Measurements from ENCODE around the gene AK1. TPM values are rescaled to one million over a fixed set of nuclear protein-coding genes. Genes with fewer than 3 reads are reported as not detected.

AK1 gene
- total RNA-seq, 1 experiment from 2014 or later, result 39.2 TPM

DNA sequence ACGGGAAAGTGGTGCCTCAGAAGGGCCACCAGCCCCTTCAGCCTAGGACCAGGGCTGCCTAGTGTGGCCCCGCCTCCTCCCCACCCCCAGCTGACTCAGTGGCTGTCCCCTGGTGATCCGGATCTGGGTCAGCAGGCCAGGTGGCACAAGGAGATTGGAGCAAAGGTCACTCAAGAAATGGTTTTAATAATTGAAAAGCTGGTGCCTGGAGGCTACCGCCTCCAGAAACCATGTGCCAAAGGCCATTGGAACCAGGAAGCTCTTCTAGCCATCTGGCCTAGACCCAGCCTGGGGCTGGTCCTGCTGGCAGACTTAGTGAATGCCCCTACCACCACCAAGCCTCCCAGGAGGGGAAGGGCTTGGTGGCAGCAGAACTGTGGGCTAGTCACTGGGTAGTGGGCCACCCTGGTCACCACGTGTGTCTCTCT, 37.9 kb upstream of the AK1 start:
- Mint-ChIP-seq H3K27ac (ENCODE audit: unreplicated experiment) (no peak overlapping the region), H3K9me3 (ENCODE audit: unreplicated experiment) (no peaks in the 10 kb centered on the region), H3K4me3 (ENCODE audit: unreplicated experiment) (no peak overlapping the region), H3K27me3 (ENCODE audit: insufficient read depth, unreplicated experiment) (no peaks in the 10 kb centered on the region), H3K36me3 (ENCODE audit: insufficient read depth, unreplicated experiment) (no peaks in the 10 kb centered on the region), H3K4me1 (ENCODE audit: low read depth, unreplicated experiment) (peaks cover 7% of the 10 kb centered on the region)
- no peak overlapping the region for H3K4me3 ChIP-seq (ENCODE audit: low read depth, low read length)
- H3K36me3 ChIP-seq (ENCODE audit: control insufficient read depth, insufficient read depth, low read length), result no peaks in the 10 kb centered on the region; the same call in 1 of the 2 replicates
- CTCF ChIA-PET, result interaction anchor here (0.8 kb wide), 1 partner anchor 180 kb away, joined by 3 read pairs; the partner anchor contains the start of gene TOR2A
- BruUV-seq (replicated peaks), result no TSS peak
- H3K9me3 ChIP-seq, result no peaks in the 10 kb centered on the region
- TF ChIP-seq, protein P1, sequence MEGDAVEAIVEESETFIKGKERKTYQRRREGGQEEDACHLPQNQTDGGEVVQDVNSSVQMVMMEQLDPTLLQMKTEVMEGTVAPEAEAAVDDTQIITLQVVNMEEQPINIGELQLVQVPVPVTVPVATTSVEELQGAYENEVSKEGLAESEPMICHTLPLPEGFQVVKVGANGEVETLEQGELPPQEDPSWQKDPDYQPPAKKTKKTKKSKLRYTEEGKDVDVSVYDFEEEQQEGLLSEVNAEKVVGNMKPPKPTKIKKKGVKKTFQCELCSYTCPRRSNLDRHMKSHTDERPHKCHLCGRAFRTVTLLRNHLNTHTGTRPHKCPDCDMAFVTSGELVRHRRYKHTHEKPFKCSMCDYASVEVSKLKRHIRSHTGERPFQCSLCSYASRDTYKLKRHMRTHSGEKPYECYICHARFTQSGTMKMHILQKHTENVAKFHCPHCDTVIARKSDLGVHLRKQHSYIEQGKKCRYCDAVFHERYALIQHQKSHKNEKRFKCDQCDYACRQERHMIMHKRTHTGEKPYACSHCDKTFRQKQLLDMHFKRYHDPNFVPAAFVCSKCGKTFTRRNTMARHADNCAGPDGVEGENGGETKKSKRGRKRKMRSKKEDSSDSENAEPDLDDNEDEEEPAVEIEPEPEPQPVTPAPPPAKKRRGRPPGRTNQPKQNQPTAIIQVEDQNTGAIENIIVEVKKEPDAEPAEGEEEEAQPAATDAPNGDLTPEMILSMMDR (IDR thresholded peaks at IDR 0.05; ENCODE audit: insufficient read depth in 1 of 2, low read depth in 1 of 2, low read length in 1 of 2, severe bottlenecking in 1 of 2, unreplicated experiment in 1 of 2), result no peak
- DNase-seq, result no peak
- H3K27me3 ChIP-seq (replicated peaks; ENCODE audit: control insufficient read depth, insufficient read depth, low read length), result no peaks in the 10 kb centered on the region
- POLR2A ChIA-PET, result interaction anchor here (0.5 kb wide), 1 partner anchor 527 kb away, joined by 3 read pairs; no protein-coding TSS in a partner anchor
- intact Hi-C loops (cut with micrococcal nuclease; ENCODE audit: unreplicated experiment), result loop anchor here (5.0 to 10.0 kb wide), 4 partner anchors 43 to 691 kb away; partner anchors contain the start of genes CDK9 and TOR2A
- H3K4me1 ChIP-seq, result peaks cover 44% of the 10 kb centered on the region

GRCh38 chr9:127913682-127914081, 36.2 kb upstream of the AK1 start:
- DNase-seq, result no peak
- Mint-ChIP-seq H3K4me1 (ENCODE audit: low read depth, unreplicated experiment) (peaks cover under 1% of the 10 kb centered on the region), H3K27me3 (ENCODE audit: insufficient read depth, unreplicated experiment) (no peaks in the 10 kb centered on the region), H3K9me3 (ENCODE audit: unreplicated experiment) (no peaks in the 10 kb centered on the region), H3K36me3 (ENCODE audit: insufficient read depth, unreplicated experiment) (no peaks in the 10 kb centered on the region), H3K4me3 (ENCODE audit: unreplicated experiment) (no peak overlapping the region), H3K27ac (ENCODE audit: unreplicated experiment) (no peak overlapping the region)
- no TSS peak for BruUV-seq (replicated peaks)
- no peaks in the 10 kb centered on the region for H3K27me3 ChIP-seq (replicated peaks; ENCODE audit: control insufficient read depth, insufficient read depth, low read length)
- ChIA-PET POLR2A (no interaction called here), CTCF (no interaction called here)
- peaks cover 39% of the 10 kb centered on the region for H3K4me1 ChIP-seq
- intact Hi-C loops (cut with micrococcal nuclease; ENCODE audit: unreplicated experiment), result loop anchor here (10.0 kb wide), 1 partner anchor 689 kb away; no protein-coding TSS in a partner anchor
- H3K9me3 ChIP-seq, result no peaks in the 10 kb centered on the region
- TF ChIP-seq, protein P1 (IDR thresholded peaks at IDR 0.05; ENCODE audit: insufficient read depth in 1 of 2, low read depth in 1 of 2, low read length in 1 of 2, severe bottlenecking in 1 of 2, unreplicated experiment in 1 of 2), result no peak
- no peaks in the 10 kb centered on the region; the same call in 1 of the 2 replicates for H3K36me3 ChIP-seq (ENCODE audit: control insufficient read depth, insufficient read depth, low read length)
- no peak overlapping the region for H3K4me3 ChIP-seq (ENCODE audit: low read depth, low read length)

GRCh38 chr9:127912882-127913281, 35.4 kb upstream of the AK1 start:
- Mint-ChIP-seq H3K4me3 (ENCODE audit: unreplicated experiment) (no peak overlapping the region), H3K4me1 (ENCODE audit: low read depth, unreplicated experiment) (no peaks in the 10 kb centered on the region), H3K36me3 (ENCODE audit: insufficient read depth, unreplicated experiment) (no peaks in the 10 kb centered on the region), H3K27ac (ENCODE audit: unreplicated experiment) (no peak overlapping the region), H3K27me3 (ENCODE audit: insufficient read depth, unreplicated experiment) (no peaks in the 10 kb centered on the region), H3K9me3 (ENCODE audit: unreplicated experiment) (no peaks in the 10 kb centered on the region)
- CTCF ChIA-PET, result interaction anchor here (0.6 to 1.1 kb wide), 3 partner anchors 8 to 321 kb away, joined by 3 to 7 read pairs (median 6); partner anchors contain the start of gene TOR2A
- TF ChIP-seq, protein P1 (IDR thresholded peaks at IDR 0.05; ENCODE audit: insufficient read depth in 1 of 2, low read depth in 1 of 2, low read length in 1 of 2, severe bottlenecking in 1 of 2, unreplicated experiment in 1 of 2), result no peak
- peak; percentile 65 to 74 for DNase-seq
- POLR2A ChIA-PET, result interaction anchor here (0.6 kb wide), 1 partner anchor 303 kb away, joined by 7 read pairs; no protein-coding TSS in a partner anchor
- Histone ChIP-seq H3K4me1 (peaks cover 39% of the 10 kb centered on the region), H3K27me3 (replicated peaks; ENCODE audit: control insufficient read depth, insufficient read depth, low read length) (no peaks in the 10 kb centered on the region), H3K9me3 (no peaks in the 10 kb centered on the region), H3K36me3 (ENCODE audit: control insufficient read depth, insufficient read depth, low read length) (no peaks in the 10 kb centered on the region; the same call in 1 of the 2 replicates), H3K4me3 (ENCODE audit: low read depth, low read length) (no peak overlapping the region)
- BruUV-seq (replicated peaks), result no TSS peak
- intact Hi-C loops (cut with micrococcal nuclease; ENCODE audit: unreplicated experiment), result loop anchor here (10.0 kb wide), 1 partner anchor 688 kb away; no protein-coding TSS in a partner anchor
